GM19468 (cell line): ENCODE results near the gene DDX5.
A peak's percentile ranks its signal among the peaks of the same experiment; 100 is the strongest.

Source experiments
- ATAC-seq: cut with Tn5 transposase; IDR thresholded peaks from one replicate; pipeline ENCODE4 v1.9.1; 2021; ENCODE audit warnings: mild to moderate bottlenecking, moderate library complexity, moderate number of reproducible peaks; ENCODE audit not compliant: unreplicated experiment; ENCODE audit errors: extremely low read depth

DDX5 gene

DNA sequence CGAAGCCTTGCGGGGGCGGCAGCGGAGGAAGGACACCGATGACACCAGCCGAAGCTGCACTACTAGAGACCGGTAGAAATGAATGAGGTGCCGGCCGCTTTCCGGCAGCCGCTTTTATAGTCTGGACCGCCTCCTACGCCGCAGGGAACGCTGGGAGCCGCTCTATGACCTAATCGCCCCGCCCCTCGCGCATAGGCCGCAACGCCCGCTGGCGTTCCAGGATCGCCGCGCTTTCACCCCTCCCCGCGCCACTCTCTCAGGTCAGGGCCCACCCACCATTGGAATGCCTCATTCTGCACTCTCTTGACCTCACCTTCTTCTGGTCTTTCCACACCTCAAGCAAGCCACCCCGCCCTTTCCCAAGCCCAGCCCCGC, at the start of gene DDX5:
Gene DDX5 (minus strand): TSS at position 89 of the 375 bp plus-strand sequence. CDS start 170 bp downstream, outside the sequence.
- peak; percentile 46 for ATAC-seq

GRCh38 chr17:64555281-64555680, 49.2 kb upstream of the DDX5 start:
- ATAC-seq = no peak

DNA sequence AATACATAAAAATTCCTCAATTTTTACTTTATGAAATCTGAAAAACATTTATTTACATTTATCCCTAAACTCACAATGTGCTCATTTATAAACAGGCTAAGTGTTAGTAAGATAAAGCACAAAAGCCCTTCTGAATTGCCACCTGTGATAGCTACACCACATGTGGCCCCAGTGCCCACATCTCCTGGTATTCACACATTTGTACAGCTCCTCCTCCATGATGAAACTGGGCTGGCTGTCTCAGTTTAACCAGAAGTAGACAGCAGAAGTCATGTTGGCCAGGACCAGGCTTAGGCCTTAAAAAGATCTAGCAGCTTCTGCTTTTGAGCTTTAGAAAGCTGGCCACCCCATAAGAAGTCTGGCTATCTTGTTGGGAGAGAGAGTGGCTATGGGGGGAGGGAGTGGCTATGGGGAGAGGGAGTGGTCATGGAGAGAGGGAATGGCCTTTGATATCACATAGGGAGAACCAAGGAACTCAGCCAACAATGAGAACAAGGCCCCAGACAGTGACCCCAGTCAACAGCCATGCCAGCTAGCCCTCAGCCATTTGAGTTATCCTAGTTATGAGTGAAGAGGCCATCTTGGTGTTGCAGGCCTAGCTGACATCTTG, 48.0 kb upstream of the DDX5 start:
- ATAC-seq = no peak

GRCh38 chr17:64551461-64551860, 45.4 kb upstream of the DDX5 start:
- no peak for ATAC-seq

DNA sequence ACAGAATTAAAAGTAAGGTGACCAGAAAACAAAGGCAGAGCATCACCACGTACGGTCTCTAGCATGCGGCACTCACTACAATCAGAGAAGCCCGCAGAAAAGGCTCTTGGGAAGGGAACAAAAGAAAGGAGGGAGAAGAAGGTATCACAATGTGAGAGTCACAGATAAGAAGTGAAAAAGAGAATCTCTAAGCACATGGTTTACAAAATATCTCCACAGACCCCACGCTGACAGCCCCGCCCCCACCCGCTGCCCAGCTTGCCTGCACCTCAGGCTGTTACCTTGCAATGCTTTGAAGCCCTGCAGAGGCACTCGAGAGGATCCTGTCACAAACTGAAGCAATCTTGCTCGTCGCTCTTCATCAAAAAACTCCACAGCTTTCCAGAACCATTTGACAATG, 41.2 kb upstream of the DDX5 start:
- no peak for ATAC-seq

GRCh38 chr17:64546716-64547115, 40.6 kb upstream of the DDX5 start:
- ATAC-seq = no peak

- ATAC-seq = no peak
Measured at GRCh38 chr17:64544742-64545141, 38.7 kb upstream of the DDX5 start.

DNA sequence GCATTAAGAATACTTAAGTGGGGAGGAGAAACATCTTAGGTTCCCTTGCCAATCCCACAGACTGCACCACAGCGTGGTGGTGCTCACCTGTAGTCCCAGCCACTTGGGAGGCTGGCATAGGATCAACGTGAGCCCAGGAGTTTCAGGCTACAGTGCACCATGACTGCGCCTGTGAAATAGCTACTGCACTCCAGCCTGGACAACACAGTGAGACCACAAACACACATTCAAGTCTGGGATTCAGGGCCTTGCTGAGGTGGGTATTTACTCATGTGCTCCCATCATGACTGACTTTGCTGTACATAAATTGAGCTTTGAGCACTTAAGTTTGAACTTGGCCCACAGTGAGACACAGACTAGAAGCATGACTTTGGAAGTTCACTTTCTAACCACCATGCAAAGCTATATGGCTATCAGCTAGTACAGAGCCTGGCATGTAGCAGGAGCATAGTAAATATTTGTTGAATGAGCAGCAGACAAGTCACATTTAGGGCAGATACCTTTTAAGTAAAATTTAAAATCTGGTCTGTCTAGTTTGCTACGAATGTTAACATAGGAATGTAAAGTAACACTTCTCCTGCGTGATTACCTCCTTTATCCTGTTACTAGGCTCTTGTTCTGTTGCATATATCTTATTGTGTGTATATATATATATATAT, 34.2 kb upstream of the DDX5 start:
- ATAC-seq = no peak

- no peak for ATAC-seq
Measured at GRCh38 chr17:64538508-64539130, 32.5 kb upstream of the DDX5 start.

GRCh38 chr17:64537488-64537887, 31.4 kb upstream of the DDX5 start:
- ATAC-seq = no peak

DNA sequence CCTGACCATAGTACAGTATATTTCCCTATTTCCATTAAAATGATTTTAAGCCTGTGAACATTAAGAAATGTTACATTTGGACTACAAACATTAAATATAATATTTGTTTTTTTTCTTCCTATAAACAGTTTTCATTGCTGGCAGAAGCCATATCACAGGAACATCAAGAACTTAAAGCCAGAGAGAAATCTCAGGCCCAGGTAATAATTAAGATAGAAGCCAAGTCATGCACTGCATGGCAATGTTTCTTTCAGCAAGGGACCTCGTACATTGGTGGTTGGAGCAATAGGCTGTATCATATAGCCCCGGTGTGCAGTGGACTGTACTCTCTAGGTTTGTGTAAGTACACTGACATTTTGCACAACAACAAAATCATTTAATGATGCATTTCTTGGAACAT, 30.8 kb upstream of the DDX5 start:
- no peak for ATAC-seq

- no peak for ATAC-seq
Measured at GRCh38 chr17:64535357-64535756, 29.3 kb upstream of the DDX5 start.

DNA sequence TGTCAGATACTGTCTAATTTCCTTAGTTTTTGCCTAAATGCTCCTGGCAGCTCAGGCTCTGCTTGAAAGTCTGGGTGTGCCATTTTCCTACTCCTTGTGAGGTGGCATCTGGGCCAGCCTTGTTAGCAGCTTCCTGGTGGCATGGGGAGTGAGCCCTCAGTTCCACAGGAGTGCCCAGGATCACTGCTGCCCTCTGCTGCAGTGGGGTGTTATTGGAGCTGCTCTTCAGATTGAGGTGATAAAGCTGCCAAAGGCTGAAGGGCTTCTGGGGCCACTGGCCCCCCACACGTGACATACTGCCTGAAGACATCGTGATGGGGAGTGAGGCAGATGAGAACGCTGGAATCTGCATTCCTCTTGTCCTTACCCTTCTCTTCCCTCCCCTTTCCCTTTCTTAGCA, 28.1 kb upstream of the DDX5 start:
- ATAC-seq = no peak

DNA sequence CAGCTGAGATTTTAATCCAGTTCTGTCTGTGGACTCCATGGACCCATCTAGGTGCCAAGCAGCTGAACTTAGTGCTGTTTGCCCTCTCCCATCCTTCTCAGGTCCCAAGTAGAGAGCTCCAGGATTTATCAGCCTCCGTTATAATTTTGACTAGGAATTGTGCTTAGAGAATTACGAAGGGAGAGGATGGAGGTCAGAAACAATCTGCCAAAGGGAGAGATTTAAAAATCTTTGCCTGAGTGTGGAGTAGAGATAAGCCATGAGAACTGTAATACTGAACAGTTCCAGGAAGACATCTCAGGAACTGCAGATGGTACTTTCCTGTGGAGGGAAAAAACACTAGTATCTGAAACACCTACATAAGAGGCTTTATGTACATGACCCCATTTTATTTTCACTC, 27.7 kb upstream of the DDX5 start:
- no peak for ATAC-seq

- no peak for ATAC-seq
Measured at GRCh38 chr17:64532409-64532808, 26.3 kb upstream of the DDX5 start.

DNA sequence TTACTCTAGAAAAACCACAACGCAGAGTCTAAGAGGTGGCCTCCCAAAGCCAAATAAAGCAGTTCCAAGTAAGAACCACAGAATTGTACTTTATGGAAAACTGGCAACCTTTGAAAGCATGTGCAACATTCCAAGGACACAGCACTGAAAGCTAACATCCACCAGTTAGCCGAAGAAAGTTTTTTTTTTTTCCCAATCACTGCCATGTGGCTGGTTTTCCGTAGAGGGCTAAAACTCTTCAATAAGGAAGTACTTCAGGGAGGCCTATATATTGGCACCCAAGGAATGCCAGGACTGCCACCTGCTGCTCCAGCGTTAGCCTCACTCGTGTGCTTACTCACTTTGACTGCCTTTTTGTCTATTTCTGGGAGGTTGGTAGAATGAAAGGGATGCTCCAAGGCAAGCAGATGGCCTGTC, 25.9 kb upstream of the DDX5 start:
- ATAC-seq = no peak

DNA sequence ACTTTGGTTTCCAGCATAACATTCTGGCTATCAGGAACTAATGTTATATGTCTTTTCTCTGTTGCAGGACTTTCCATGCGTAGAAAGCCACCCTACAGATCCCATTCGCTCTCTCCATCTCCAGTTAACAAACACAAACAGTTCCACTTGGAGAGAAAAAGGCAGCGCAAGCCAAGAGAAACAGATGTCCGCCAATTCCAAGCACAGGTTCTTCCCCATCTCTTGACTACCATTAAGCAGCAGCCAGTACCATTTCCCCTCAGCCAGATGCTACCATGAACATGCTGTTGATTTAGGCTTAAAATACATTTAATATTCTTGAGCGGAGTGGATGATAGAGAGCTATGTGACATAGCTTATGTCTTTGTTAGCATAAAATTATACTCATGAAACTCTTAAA, 23.1 kb upstream of the DDX5 start:
- ATAC-seq = no peak

DNA sequence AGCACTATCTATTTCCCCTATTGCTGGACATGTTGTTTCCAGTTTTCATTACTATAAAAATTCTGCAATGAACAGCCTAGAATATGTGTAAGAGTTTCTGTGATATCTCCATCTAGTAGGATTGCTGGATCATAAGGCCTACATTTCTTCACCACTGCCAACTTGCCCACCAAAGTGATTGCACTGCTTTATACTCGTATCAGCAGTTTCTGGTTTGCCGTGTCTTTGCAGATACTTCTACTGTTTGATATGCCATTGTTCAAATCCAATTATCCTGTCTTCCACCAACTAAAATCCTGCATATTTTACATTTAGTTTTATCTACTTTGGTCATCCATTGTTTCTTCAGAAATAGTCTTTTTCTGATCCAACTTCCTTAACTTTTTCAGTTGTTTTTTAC, 21.8 kb upstream of the DDX5 start:
- no peak for ATAC-seq

DNA sequence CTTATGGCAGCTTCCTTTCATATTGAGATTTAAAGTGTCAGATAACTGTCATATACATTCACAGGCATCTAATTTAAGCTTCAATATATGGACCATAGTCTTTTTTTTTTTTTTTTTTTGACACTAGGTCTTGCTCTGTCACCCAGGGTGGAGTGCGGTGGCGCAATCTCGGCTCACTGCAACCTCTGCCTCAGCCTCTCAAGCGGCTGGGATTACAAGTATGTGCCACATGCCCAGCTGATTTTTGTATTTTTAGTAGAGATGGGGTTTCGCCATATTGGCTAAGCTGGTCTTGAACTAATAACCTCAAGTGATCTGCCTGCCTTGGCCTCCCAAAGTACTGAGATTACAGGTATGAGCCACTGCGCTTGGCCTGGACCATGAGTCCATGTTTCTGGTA, 14.3 kb upstream of the DDX5 start:
- no peak for ATAC-seq

DNA sequence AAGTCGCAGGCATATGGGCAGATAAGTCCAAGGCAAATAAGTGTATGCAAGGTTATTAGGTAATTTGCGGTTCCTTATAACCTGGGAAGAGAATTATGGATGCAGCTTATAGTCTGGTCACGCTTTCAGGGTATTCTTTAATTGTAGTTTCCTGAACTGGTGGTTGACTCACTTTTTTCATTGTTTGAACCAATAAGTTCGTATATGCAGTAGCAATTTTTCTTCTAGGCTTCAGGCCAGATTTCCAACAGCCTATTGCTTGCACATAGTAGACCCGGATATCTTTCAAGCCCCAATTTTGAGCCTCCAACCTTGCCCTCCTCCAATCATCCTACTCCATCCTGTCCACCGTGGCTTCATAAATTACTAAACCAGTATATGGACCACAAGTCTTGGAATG, 13.5 kb upstream of the DDX5 start:
- ATAC-seq = no peak

- no peak for ATAC-seq
Measured at GRCh38 chr17:64515829-64516228, 9.7 kb upstream of the DDX5 start.

- no peak for ATAC-seq
Measured at GRCh38 chr17:64515419-64515818, 9.3 kb upstream of the DDX5 start.
